ENCODE data around the gene EXD1. TPM values are rescaled to one million over a fixed set of nuclear protein-coding genes. Genes with fewer than 3 reads are reported as not detected.
A peak's percentile ranks its signal among the peaks of the same experiment; 100 is the strongest.

EXD1 gene
- total and polyA plus RNA-seq, 9 of the 15 experiments (the other 6 are each of a cell fraction or from before 2014, with no cell fraction given), result not detected

DNA sequence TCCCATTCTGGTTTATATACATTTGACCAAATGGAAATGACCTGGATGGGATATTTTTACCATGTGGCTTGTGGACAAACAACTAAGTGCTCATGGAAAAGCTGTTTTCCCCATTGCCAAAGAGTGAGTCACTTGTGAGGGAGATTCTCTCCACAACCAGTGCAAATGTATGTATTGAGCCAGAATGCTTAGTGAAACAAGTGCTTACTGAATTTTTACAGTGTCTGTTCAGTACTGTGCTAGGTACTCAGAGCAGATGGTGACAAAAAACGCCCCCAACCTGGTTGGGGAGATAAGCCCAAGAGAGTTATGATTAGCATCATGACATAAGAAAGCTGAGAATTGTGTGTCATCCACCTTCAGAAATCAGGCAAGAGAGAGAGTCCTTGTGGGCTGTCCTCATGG is 2.8 kb upstream of the EXD1 start:
- Histone ChIP-seq H3K9me3 (replicated peaks; ENCODE audit: control insufficient read depth, insufficient read depth, low read depth, low read length) (no peaks in the 10 kb centered on the region; the same call in 1 of the 2 replicates), H3K27me3 (ENCODE audit: control insufficient read depth in 2 of 2, insufficient read depth in 2 of 2, low read length in 2 of 2) (no peaks in the 10 kb centered on the region), H3K79me2 (ENCODE audit: control insufficient read depth, insufficient read depth, low read length) (peaks cover 47% of the 10 kb centered on the region), H3K4me3 (no peak overlapping the region), H4K20me1 (replicated peaks; ENCODE audit: control insufficient read depth, insufficient read depth, low read length) (no peaks in the 10 kb centered on the region), H3K27ac (ENCODE audit: extremely low read depth, low read depth, low read length) (peak overlapping the region; percentile 55; the same call in 2 of the 3 replicates), H3K9me1 (ENCODE audit: control insufficient read depth, insufficient read depth, low read length) (no peaks in the 10 kb centered on the region), H2AFZ (ENCODE audit: low read depth, low read length) (no peak overlapping the region), H3K4me1 (replicated peaks in 1 of 2; ENCODE audit: control insufficient read depth in 2 of 2, insufficient read depth in 2 of 2, low read length in 2 of 2) (peaks cover 20 to 31% of the 10 kb centered on the region in 2 experiments), H3K4me2 (ENCODE audit: insufficient read depth, low read length) (peak overlapping the region; percentile 44), H3K9ac (ENCODE audit: insufficient read depth in 1 of 2, low read depth in 2 of 2, low read length in 2 of 2) (0 out of 4 replicates have a peak overlapping the region, but pooled peaks of 1 of the 2 experiments have one; percentile 5), H3K36me3 (ENCODE audit: control insufficient read depth, insufficient read depth, low read length) (peaks cover 18% of the 10 kb centered on the region; the same call in 2 of the 3 replicates)
- DNase-seq (ENCODE audit: extremely low read depth in 1 of 4, low spot score in 3 of 4) (peak; percentile 40 to 85 (median 54)), FAIRE-seq (peak; percentile 91), ATAC-seq (peak; percentile 24)
- WGBS (ENCODE audit: insufficient coverage, low coverage, missing lambda C conversion rate), result 0% methylated on average over 1 of the region's 1 CpG
- intact Hi-C loops (cut with micrococcal nuclease) (loop anchor here (2.0 kb wide), 1 partner anchor 51 kb away; no protein-coding TSS in a partner anchor), in situ Hi-C loops (cut with MboI) (no loop called here)
- BruUV-seq (replicated peaks), result no TSS peak
- POLR2A ChIA-PET, result interaction anchor here (1.5 to 2.1 kb wide), 3 partner anchors 9 to 99 kb away, joined by 3 to 7 read pairs (median 5); partner anchors contain the start of genes NUSAP1 and OIP5
- CTCF ChIA-PET (ENCODE audit: low intra/inter-chr PET ratio), result no interaction called here
- peak; percentile 86 for TF ChIP-seq PML (IDR thresholded peaks at IDR 0.05; ENCODE audit: low read length)
- peak; percentile 64; the same call in 1 of the 2 replicates for TF ChIP-seq KLF13 (tag; IDR thresholded peaks at IDR 0.05; ENCODE audit: borderline replicate concordance, low read depth)
- peak; percentile 96 for TF ChIP-seq SMARCE1 (IDR thresholded peaks at IDR 0.05)
- TF ChIP-seq ZNF57 (CRISPR knock-in tag; IDR thresholded peaks at IDR 0.05), result no peak
- no peak for TF ChIP-seq PATZ1 (CRISPR knock-in tag; IDR thresholded peaks at IDR 0.05; ENCODE audit: borderline replicate concordance)
- peak; percentile 72 for TF ChIP-seq ZNF384 (IDR thresholded peaks at IDR 0.05; ENCODE audit: low read depth, low read length)
- no peak for TF ChIP-seq GTF3C2 (IDR thresholded peaks at IDR 0.05; ENCODE audit: borderline replicate concordance, extremely low read depth, insufficient read length)
- peak; percentile 61; the same call in 1 of the 2 replicates for TF ChIP-seq VEZF1 (CRISPR knock-in tag; IDR thresholded peaks at IDR 0.05)
- no peak for TF ChIP-seq DLX4 (CRISPR knock-in tag; IDR thresholded peaks at IDR 0.05)
- TF ChIP-seq LCOR (CRISPR knock-in tag; IDR thresholded peaks at IDR 0.05), result peak; percentile 60; the same call in 1 of the 2 replicates
- TF ChIP-seq, protein P1, sequence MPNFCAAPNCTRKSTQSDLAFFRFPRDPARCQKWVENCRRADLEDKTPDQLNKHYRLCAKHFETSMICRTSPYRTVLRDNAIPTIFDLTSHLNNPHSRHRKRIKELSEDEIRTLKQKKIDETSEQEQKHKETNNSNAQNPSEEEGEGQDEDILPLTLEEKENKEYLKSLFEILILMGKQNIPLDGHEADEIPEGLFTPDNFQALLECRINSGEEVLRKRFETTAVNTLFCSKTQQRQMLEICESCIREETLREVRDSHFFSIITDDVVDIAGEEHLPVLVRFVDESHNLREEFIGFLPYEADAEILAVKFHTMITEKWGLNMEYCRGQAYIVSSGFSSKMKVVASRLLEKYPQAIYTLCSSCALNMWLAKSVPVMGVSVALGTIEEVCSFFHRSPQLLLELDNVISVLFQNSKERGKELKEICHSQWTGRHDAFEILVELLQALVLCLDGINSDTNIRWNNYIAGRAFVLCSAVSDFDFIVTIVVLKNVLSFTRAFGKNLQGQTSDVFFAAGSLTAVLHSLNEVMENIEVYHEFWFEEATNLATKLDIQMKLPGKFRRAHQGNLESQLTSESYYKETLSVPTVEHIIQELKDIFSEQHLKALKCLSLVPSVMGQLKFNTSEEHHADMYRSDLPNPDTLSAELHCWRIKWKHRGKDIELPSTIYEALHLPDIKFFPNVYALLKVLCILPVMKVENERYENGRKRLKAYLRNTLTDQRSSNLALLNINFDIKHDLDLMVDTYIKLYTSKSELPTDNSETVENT (CRISPR knock-in tag; IDR thresholded peaks at IDR 0.05), result no peak
- 0 out of 2 replicates have a peak, but pooled peaks have one; percentile 50 for TF ChIP-seq ZNF644 (tag; IDR thresholded peaks at IDR 0.05; ENCODE audit: low read depth)

Measured in K562 (cell line).